H9 (cell line): Measurements from ENCODE around the gene OFD1. TPM values are rescaled to one million over a fixed set of nuclear protein-coding genes. Genes with fewer than 3 reads are reported as not detected.
A peak's percentile ranks its signal among the peaks of the same experiment; 100 is the strongest.

Experiments used
- DNase-seq: peaks from one replicate; pipeline ENCODE4 v3.0.0-alpha.2; 2017
- H2AFZ ChIP-seq: one replicate; pipeline ENCODE4 v1.6.1; 2013; ENCODE audit warnings: mild to moderate bottlenecking, low read length, control low read depth, moderate library complexity
- H2AK5ac ChIP-seq: 2 replicates; pipeline ENCODE4 v1.6.1; 2013; ENCODE audit warnings: low read length, control low read depth, mixed read lengths; ENCODE audit not compliant: insufficient read length
- H2BK120ac ChIP-seq: one replicate; pipeline ENCODE4 v1.6.1; 2013; ENCODE audit warnings: low read depth, mild to moderate bottlenecking, low read length, control low read depth, inconsistent platforms; ENCODE audit not compliant: poor library complexity, severe bottlenecking
- H2BK12ac ChIP-seq: 2 replicates; pipeline ENCODE4 v1.6.1; 2013; ENCODE audit warnings: low read length, control low read depth, mixed read lengths, low read depth; ENCODE audit not compliant: insufficient read length
- H2BK15ac ChIP-seq: 2 replicates; pipeline ENCODE4 v1.6.1; 2013; ENCODE audit warnings: low read depth, low read length, control low read depth
- H2BK20ac ChIP-seq: one replicate; pipeline ENCODE4 v1.6.1; 2013; ENCODE audit warnings: low read depth, mild to moderate bottlenecking, low read length, control low read depth, inconsistent platforms; ENCODE audit not compliant: poor library complexity, severe bottlenecking
- H2BK5ac ChIP-seq: 2 replicates; pipeline ENCODE4 v1.6.1; 2013; ENCODE audit warnings: low read length, control low read depth, mixed read lengths; ENCODE audit not compliant: insufficient read length
- H3K14ac ChIP-seq: 2 replicates; pipeline ENCODE4 v1.6.1; 2013; ENCODE audit warnings: low read length, control low read depth; ENCODE audit not compliant: insufficient read depth
- H3K18ac ChIP-seq: 2 replicates; pipeline ENCODE4 v1.6.1; 2013; ENCODE audit warnings: low read depth, mild to moderate bottlenecking, mixed read lengths, low read length, control low read depth; ENCODE audit not compliant: insufficient read length
- H3K23ac ChIP-seq: 2 replicates; pipeline ENCODE4 v1.6.1; 2013; ENCODE audit warnings: low read length, control low read depth, mixed read lengths, low read depth; ENCODE audit not compliant: insufficient read length
- H3K23me2 ChIP-seq: 2 replicates; pipeline ENCODE4 v1.6.1; 2013; ENCODE audit warnings: low read depth, mild to moderate bottlenecking, mixed read lengths, low read length, control low read depth; ENCODE audit not compliant: insufficient read length, poor library complexity, severe bottlenecking
- H3K27ac ChIP-seq: 2 replicates; pipeline ENCODE4 v1.5.1; 2013; ENCODE audit warnings: low read length, control low read depth, mixed read lengths, low read depth; ENCODE audit not compliant: insufficient read length
- H3K27me3 ChIP-seq: 2 replicates; pipeline ENCODE4 v1.6.1; 2013; ENCODE audit warnings: low read length, control low read depth, inconsistent platforms; ENCODE audit not compliant: insufficient read depth
- H3K4ac ChIP-seq: 2 replicates; pipeline ENCODE4 v1.6.1; 2013; ENCODE audit warnings: low read depth, mild to moderate bottlenecking, control low read depth, inconsistent platforms, low read length, moderate library complexity
- H3K4me1 ChIP-seq: 2 replicates; pipeline ENCODE4 v1.6.1; 2013; ENCODE audit warnings: low read length, control low read depth, inconsistent platforms; ENCODE audit not compliant: insufficient read depth
- H3K4me2 ChIP-seq: 2 replicates; pipeline ENCODE4 v1.6.1; 2013; ENCODE audit warnings: low read length, control low read depth, mixed read lengths; ENCODE audit not compliant: insufficient read length, insufficient read depth
- H3K56ac ChIP-seq: 2 replicates; pipeline ENCODE4 v1.6.1; 2013; ENCODE audit warnings: low read depth, mild to moderate bottlenecking, mixed read lengths, low read length, control low read depth; ENCODE audit not compliant: insufficient read length
- H3K79me1 ChIP-seq: 2 replicates; pipeline ENCODE4 v1.6.1; 2013; ENCODE audit warnings: low read depth, mild to moderate bottlenecking, moderate library complexity, low read length, control low read depth, inconsistent platforms; ENCODE audit not compliant: insufficient read depth, poor library complexity, severe bottlenecking
- H3K79me2 ChIP-seq: 2 replicates; pipeline ENCODE4 v1.6.1; 2013; ENCODE audit warnings: low read length, control low read depth, inconsistent platforms; ENCODE audit not compliant: insufficient read depth
- H3K9ac ChIP-seq: 2 replicates; pipeline ENCODE4 v1.6.1; 2013; ENCODE audit warnings: low read length, control low read depth, mixed read lengths; ENCODE audit not compliant: insufficient read length; ENCODE audit errors: extremely low read depth
- H3K9me3 ChIP-seq: one replicate; pipeline ENCODE4 v1.6.1; 2013; ENCODE audit warnings: low read depth, low read length, inconsistent platforms; ENCODE audit not compliant: control insufficient read depth
- H3T11ph ChIP-seq: one replicate; pipeline ENCODE4 v1.6.1; 2013; ENCODE audit warnings: mild to moderate bottlenecking, low read length, control low read depth, inconsistent platforms
- H4K20me1 ChIP-seq: one replicate; pipeline ENCODE4 v1.6.1; 2013; ENCODE audit not compliant: control insufficient read depth, insufficient read length, insufficient read depth
- H4K5ac ChIP-seq: 2 replicates; pipeline ENCODE4 v1.6.1; 2013; ENCODE audit warnings: low read depth, mild to moderate bottlenecking, mixed read lengths, low read length, control low read depth; ENCODE audit not compliant: insufficient read length
- H4K8ac ChIP-seq: replicated peaks from 2 replicates; pipeline ENCODE4 v1.6.1; 2013; ENCODE audit warnings: low read length, control low read depth, mixed read lengths, low read depth; ENCODE audit not compliant: insufficient read length
- H4K91ac ChIP-seq: 2 replicates; pipeline ENCODE4 v1.6.1; 2013; ENCODE audit warnings: low read depth, mild to moderate bottlenecking, moderate library complexity, mixed read lengths, low read length, control low read depth; ENCODE audit not compliant: insufficient read length
- H3K27ac Mint-ChIP-seq, 3 experiments: 2 replicates in 2 of 3; 3 replicates in 1 of 3; pipeline ENCODE4 v1.8.0; 2020 to 2021; ENCODE audit warnings: mixed read lengths in 3 of 3, mild to moderate bottlenecking in 1 of 3, moderate library complexity in 1 of 3
- H3K27me3 Mint-ChIP-seq: 2 replicates; pipeline ENCODE4 v1.8.0; 2021; ENCODE audit warnings: low read depth, mild to moderate bottlenecking, moderate library complexity, mixed read lengths
- H3K36me3 Mint-ChIP-seq, 3 experiments: 2 replicates in 2 of 3; 3 replicates in 1 of 3; pipeline ENCODE4 v1.8.0; 2020 to 2021; ENCODE audit warnings: low read depth in 3 of 3, mixed read lengths in 3 of 3; ENCODE audit not compliant: insufficient read depth in 1 of 3
- H3K4me1 Mint-ChIP-seq, 2 experiments: 2 replicates each; pipeline ENCODE4 v1.8.0; 2020; ENCODE audit warnings: mixed read lengths in 2 of 2
- H3K4me3 Mint-ChIP-seq, 2 experiments: 2 replicates in 1 of 2; 3 replicates in 1 of 2; pipeline ENCODE4 v1.8.0; 2020 to 2021; ENCODE audit warnings: mild to moderate bottlenecking in 2 of 2, mixed read lengths in 2 of 2, moderate library complexity in 1 of 2
- H3K9me3 Mint-ChIP-seq, 2 experiments: 2 replicates in 1 of 2; 3 replicates in 1 of 2; pipeline ENCODE4 v1.8.0; 2020; ENCODE audit warnings: mild to moderate bottlenecking in 2 of 2, mixed read lengths in 2 of 2, moderate library complexity in 1 of 2
- WGBS: extraction: QIAGEN DNeasy Blood & Tissue Kit; methylation state at CpG from one replicate; pipeline ENCODE4 v1.1.7; 2013; ENCODE audit warnings: missing lambda C conversion rate, low lambda C conversion rate, mixed read lengths; ENCODE audit not compliant: insufficient read length; ENCODE audit errors: extremely low coverage; 5-methylcytosine and 5-hydroxymethylcytosine counted together
- total RNA-seq: library from RNA; stranded (reverse); gene quantifications from 2 replicates; pipeline ENCODE4 v1.2.1, GENCODE V29; 2021
- TF ChIP-seq, protein P1 (sequence below): fragments of 200-600 bp; sonication (generic); conservative IDR thresholded peaks from 3 replicates; pipeline ENCODE4 v1.8.0; 2021; ENCODE audit warnings: antibody characterized with exemption, mild to moderate bottlenecking

OFD1 gene
- total RNA-seq, 1 experiment from 2014 or later, result 36.0 TPM

DNA sequence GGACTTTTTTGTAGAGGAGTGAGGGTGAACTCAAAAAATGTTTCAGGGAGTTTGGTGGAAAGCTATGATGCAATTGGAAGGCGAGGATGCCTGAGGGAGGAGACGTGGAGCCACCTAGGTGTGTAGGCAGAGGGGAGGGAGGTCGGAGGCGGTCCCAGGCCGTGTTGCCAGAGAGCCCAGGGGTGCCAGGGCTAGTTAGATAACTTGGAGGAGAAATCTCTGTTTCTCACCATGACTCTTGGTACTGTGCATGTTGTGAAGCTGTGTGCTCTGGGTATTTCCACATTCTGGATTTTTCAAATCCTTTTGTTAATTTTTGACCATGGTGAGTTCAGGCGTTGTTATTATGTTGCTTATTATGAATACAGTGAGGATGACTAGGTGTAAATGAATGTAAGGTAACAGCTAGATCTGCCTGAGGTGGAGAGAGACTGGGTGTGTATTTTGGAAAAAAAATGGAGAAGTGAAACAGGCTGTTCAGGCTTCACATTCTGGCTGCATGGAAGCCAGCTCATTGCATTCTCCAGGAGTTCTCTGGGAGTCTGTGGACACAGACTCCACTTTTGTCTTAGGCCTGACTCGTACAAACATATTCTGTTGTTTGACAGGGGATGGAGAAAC is 41.1 kb upstream of the OFD1 start:
- Histone ChIP-seq H2BK12ac (no peak overlapping the region), H3K79me1 (no peaks in the 10 kb centered on the region), H3K79me2 (peaks cover 43% of the 10 kb centered on the region; the same call in 1 of the 2 replicates), H3T11ph (no peak overlapping the region), H3K56ac (no peak overlapping the region), H3K4me1 (peaks cover 12% of the 10 kb centered on the region; the same call in 1 of the 2 replicates), H3K23ac (no peak overlapping the region), H2BK5ac (no peak overlapping the region), H4K91ac (no peak overlapping the region), H4K5ac (no peak overlapping the region), H3K27ac (no peak overlapping the region), H2BK120ac (no peak overlapping the region), H3K18ac (no peak overlapping the region), H3K4ac (no peak overlapping the region), H2AFZ (no peak overlapping the region), H4K20me1 (no peaks in the 10 kb centered on the region), H3K4me2 (no peak overlapping the region), H2AK5ac (no peak overlapping the region), H3K27me3 (no peaks in the 10 kb centered on the region), H3K9ac (no peak overlapping the region), H4K8ac (no peak overlapping the region), H3K14ac (no peak overlapping the region), H2BK20ac (no peak overlapping the region), H2BK15ac (no peak overlapping the region), H3K23me2 (peaks cover 6% of the 10 kb centered on the region), H3K9me3 (no peaks in the 10 kb centered on the region)
- no peak for DNase-seq
- Mint-ChIP-seq H3K36me3 (peaks cover 0 to 4% (median 3%) of the 10 kb centered on the region in 3 experiments; a peak in 3 of 7 replicates), H3K27me3 (no peaks in the 10 kb centered on the region; the same call in none of the 2 replicates), H3K27ac (peak overlapping the region in 1 of 3 experiments; percentile 37; a peak in 2 of 7 replicates), H3K9me3 (peaks cover 18 to 39% of the 10 kb centered on the region in 2 experiments), H3K4me3 (no peak overlapping the region; a peak in 1 of 5 replicates), H3K4me1 (peaks cover 26 to 30% of the 10 kb centered on the region in 2 experiments)
- WGBS, result no CpG with 5 or more reads among the region's 7 CpGs
- TF ChIP-seq, protein P1, sequence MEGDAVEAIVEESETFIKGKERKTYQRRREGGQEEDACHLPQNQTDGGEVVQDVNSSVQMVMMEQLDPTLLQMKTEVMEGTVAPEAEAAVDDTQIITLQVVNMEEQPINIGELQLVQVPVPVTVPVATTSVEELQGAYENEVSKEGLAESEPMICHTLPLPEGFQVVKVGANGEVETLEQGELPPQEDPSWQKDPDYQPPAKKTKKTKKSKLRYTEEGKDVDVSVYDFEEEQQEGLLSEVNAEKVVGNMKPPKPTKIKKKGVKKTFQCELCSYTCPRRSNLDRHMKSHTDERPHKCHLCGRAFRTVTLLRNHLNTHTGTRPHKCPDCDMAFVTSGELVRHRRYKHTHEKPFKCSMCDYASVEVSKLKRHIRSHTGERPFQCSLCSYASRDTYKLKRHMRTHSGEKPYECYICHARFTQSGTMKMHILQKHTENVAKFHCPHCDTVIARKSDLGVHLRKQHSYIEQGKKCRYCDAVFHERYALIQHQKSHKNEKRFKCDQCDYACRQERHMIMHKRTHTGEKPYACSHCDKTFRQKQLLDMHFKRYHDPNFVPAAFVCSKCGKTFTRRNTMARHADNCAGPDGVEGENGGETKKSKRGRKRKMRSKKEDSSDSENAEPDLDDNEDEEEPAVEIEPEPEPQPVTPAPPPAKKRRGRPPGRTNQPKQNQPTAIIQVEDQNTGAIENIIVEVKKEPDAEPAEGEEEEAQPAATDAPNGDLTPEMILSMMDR, result no peak
